Activated CD4-positive, alpha-beta T cell treated with anti-CD3 and anti-CD28 coated beads, Interleukin-2, amount 10 ng/mL, durations not matched to agents 24 days and 14 days (primary cell): ENCODE results near the gene KIFC1. TPM values are rescaled to one million over a fixed set of nuclear protein-coding genes. Genes with fewer than 3 reads are reported as not detected.
"Not testable (repeated sequence)": the region's sequence is repeated elsewhere in the genome, so short reads cannot be mapped to it uniquely, and the experiment has no call there.

ENCODE experiments used
- DNase-seq: peaks from one replicate; pipeline ENCODE4 v3.0.0; 2022
- H3K27ac Mint-ChIP-seq: one replicate; pipeline ENCODE4 v1.8.0; 2022; ENCODE audit warnings: mild to moderate bottlenecking, mixed read lengths
- H3K27me3 Mint-ChIP-seq: one replicate; pipeline ENCODE4 v1.8.0; 2022; ENCODE audit warnings: mixed read lengths
- H3K36me3 Mint-ChIP-seq: one replicate; pipeline ENCODE4 v1.8.0; 2022; ENCODE audit warnings: low read depth, mild to moderate bottlenecking, mixed read lengths
- H3K4me1 Mint-ChIP-seq: one replicate; pipeline ENCODE4 v1.8.0; 2021; ENCODE audit warnings: mixed read lengths
- H3K4me3 Mint-ChIP-seq: one replicate; pipeline ENCODE4 v1.8.0; 2022; ENCODE audit warnings: mild to moderate bottlenecking, moderate library complexity, mixed read lengths
- H3K9me3 Mint-ChIP-seq: one replicate; pipeline ENCODE4 v1.8.0; 2021; ENCODE audit warnings: mixed read lengths
- intact Hi-C: fragments of 100-400 bp; cut with micrococcal nuclease; formaldehyde crosslinking; loops from one replicate; pipeline ENCODE4 v1.15.1; 2023
- total RNA-seq: library from RNA; stranded (reverse); gene quantifications from 2 replicates; pipeline ENCODE4 v1.2.3, GENCODE V29; 2022

The KIFC1 gene
- total RNA-seq: 64.9 and 66.5 TPM in 2 replicates

- intact Hi-C loops: loop anchor here (1.0 kb wide), 6 partner anchors 19 to 230 kb away; partner anchors contain the start of genes ITPR3, TAPBP and ZBTB9
- H3K9me3 Mint-ChIP-seq: no peaks in the 10 kb centered on the region
- peaks cover 22% of the 10 kb centered on the region for H3K36me3 Mint-ChIP-seq
- peaks cover 2% of the 10 kb centered on the region for H3K27me3 Mint-ChIP-seq
- DNase-seq: peak; percentile 100
- H3K4me1 Mint-ChIP-seq: peaks cover 42% of the 10 kb centered on the region
- peak within 1 kb of the TSS; percentile 89 for H3K4me3 Mint-ChIP-seq
- H3K27ac Mint-ChIP-seq: peak within 1 kb of the TSS; percentile 97
Observed at GRCh38 chr6:33391278-33391921, at the start of gene KIFC1. TSS of gene KIFC1 (plus strand) at chr6:33391823. CDS start at chr6:33391986, 163 bp downstream.

GRCh38 chr6:33343606-33343952, 48.0 kb upstream of the KIFC1 start:
- DNase-seq, H3K36me3 Mint-ChIP-seq, intact Hi-C loops, H3K27me3 Mint-ChIP-seq, H3K9me3 Mint-ChIP-seq: not testable (repeated sequence)
- Mint-ChIP-seq H3K27ac (peak overlapping the region; percentile 86), H3K4me1 (peaks cover 29% of the 10 kb centered on the region), H3K4me3 (peak overlapping the region; percentile 77)

DNA sequence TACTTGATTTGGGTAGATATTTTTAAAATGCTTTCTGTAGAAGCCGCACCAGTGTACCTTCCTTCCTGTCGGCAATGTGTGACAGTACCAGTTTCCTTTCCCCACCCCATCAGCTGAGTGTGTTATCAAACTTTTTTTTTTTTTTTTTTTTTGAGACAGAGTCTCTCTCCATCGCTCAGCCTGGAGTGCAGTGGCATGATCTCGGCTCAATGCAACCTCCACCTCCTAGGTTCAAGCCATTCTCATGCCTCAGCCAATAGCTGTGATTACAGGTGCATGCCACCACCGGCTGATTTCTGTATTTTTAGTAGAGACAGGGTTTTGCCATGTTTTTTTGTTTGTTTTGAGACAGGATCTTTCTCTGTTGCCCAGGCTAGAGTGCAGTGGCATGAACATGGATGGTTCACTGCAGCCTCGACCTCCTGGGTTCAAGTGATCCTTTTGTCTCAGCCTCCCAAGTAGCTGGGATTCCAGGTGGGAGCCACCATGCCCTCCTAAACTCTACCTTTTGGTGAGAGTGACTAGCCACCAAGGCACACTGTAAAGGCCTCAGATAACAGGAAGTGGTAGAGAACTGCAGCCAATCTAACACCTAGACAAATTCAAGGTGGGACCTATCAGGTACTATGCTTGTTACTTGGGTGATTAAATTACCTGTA, 47.5 kb upstream of the KIFC1 start:
- Mint-ChIP-seq H3K4me1 (peaks cover 29% of the 10 kb centered on the region), H3K36me3 (no peaks in the 10 kb centered on the region), H3K27ac (peak overlapping the region; percentile 86), H3K4me3 (peak overlapping the region; percentile 77), H3K9me3 (no peaks in the 10 kb centered on the region), H3K27me3 (peaks cover 5% of the 10 kb centered on the region)
- peak; percentile 86 for DNase-seq
- intact Hi-C loops: loop anchor here (1.0 to 2.0 kb wide), 2 partner anchors 31 to 45 kb away; no protein-coding TSS in a partner anchor

DNA sequence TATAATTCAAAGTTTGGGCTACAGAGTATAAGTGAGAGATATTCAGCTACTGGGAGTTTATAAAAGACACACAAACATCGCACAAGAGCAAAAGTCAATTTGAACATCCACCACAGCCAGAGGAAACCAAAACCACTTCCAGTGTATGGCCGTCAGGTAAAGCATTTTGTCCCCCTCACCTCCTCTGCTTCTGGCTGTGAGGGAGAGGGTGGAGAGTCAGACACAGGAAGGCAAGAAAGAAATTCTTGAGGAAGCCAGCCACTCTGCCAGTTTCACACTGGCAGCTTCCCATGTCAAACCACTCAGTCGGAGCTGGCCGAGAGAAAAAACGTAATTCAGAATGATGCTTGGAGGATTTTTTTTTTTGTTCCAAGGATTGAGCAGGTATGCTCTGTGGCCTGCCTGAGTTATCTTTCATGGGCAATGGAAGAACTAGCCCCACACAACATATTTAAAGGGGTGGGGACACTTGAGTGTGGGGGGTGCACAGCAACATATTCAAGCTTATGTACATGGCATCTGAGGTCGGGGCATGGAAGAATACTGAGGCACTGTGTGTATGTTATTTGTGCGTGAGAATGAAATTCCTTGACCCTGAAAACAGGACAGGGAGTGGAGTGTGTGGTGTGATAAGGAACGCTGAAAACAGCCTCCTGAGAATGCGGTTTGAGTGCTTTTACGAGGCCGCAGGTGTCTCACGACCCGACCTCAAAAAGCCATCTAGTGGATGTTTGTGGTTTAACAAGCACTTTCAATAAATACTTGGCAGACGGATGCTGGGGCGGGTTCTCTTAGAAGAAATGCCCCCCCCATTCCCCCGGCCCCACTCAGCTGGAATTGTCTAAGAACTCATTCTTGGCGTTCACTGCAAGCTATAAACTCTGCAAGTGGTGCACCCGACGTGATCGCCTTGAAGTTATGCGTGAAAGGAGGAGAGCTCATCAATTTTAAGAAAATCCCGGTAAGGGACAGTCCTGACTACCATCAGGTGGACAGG, 46.6 kb upstream of the KIFC1 start:
- peaks cover 29% of the 10 kb centered on the region for H3K4me1 Mint-ChIP-seq
- H3K27me3 Mint-ChIP-seq: peaks cover 7% of the 10 kb centered on the region
- peak overlapping the region; percentile 85 for H3K27ac Mint-ChIP-seq
- H3K36me3 Mint-ChIP-seq: no peaks in the 10 kb centered on the region
- no peaks in the 10 kb centered on the region for H3K9me3 Mint-ChIP-seq
- DNase-seq: peak; percentile 90
- intact Hi-C loops: loop anchor here (1.0 to 2.0 kb wide), 3 partner anchors 22 to 46 kb away; no protein-coding TSS in a partner anchor
- peak overlapping the region; percentile 77 for H3K4me3 Mint-ChIP-seq

DNA sequence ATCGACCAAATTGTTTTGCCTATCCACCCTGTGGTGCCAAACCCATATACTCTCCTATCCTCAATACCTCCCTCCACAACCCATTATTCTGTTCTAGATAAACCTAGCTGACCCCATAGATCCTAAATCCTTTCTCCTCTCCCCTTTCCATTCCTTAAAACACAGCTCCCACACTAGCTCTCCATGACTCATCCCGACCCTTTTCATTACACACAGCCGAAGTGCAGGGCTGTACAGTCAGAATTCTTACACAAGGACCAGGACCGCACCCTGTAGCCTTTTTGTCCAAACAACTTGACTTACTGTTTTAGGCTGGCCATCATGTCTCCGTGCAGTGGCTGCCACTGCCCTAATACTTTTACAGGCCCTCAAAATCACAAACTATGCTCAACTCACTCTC, 44.7 kb upstream of the KIFC1 start:
- H3K27ac Mint-ChIP-seq: peak overlapping the region; percentile 2
- H3K36me3 Mint-ChIP-seq, H3K9me3 Mint-ChIP-seq, H3K4me3 Mint-ChIP-seq, H3K27me3 Mint-ChIP-seq, intact Hi-C loops, DNase-seq: not testable (repeated sequence)
- peaks cover 29% of the 10 kb centered on the region for H3K4me1 Mint-ChIP-seq

DNA sequence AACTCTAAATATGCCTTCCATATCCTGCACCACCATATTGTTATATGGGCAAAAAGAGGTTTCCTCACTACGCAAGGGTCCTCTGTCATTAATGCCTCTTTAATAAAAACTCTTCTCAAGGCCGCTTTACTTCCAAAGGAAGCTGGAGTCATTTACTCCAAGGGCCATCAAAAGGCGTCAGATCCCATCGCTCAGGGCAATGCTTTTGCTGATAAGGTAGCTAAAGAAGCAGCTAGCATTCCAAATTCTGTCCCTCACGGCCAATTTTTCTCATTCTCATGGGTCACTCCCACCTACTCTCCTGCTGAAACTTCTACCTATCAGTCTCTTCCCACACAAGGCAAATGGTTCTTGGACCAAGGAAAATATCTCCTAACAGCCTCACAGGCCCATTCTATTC, 43.8 kb upstream of the KIFC1 start:
- H3K27ac Mint-ChIP-seq: no peak overlapping the region
- peaks cover 7% of the 10 kb centered on the region for H3K27me3 Mint-ChIP-seq
- peaks cover 29% of the 10 kb centered on the region for H3K4me1 Mint-ChIP-seq
- no peak for DNase-seq
- H3K36me3 Mint-ChIP-seq: no peaks in the 10 kb centered on the region
- intact Hi-C loops: no loop called here
- H3K9me3 Mint-ChIP-seq: no peaks in the 10 kb centered on the region
- H3K4me3 Mint-ChIP-seq: no peak overlapping the region

- H3K9me3 Mint-ChIP-seq, DNase-seq, intact Hi-C loops, H3K4me3 Mint-ChIP-seq, H3K36me3 Mint-ChIP-seq, H3K27ac Mint-ChIP-seq, H3K4me1 Mint-ChIP-seq: not testable (repeated sequence)
- peaks cover 19% of the 10 kb centered on the region for H3K27me3 Mint-ChIP-seq
Observed at GRCh38 chr6:33355860-33356259, 35.8 kb upstream of the KIFC1 start.

DNA sequence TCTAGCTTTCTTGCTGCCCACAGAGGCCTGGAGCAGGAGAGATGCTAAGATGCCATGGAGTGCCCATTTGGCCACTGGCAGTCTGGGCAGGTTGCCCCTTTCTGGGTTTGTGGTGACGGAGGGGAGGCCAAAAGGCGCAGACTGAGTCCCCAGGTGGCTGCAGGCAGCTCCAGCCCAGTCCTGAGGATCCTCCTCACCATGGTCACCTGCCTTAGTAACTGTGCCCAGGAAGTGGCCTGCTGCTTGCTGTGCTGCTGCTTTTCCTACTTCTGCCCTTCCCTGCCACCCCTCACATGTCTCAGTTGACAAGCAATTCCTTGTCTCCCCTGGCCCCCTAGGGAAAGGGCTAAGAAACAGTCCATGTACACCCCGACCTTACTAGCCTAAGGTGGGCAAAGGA, 35.3 kb upstream of the KIFC1 start:
- intact Hi-C loops: no loop called here

DNA sequence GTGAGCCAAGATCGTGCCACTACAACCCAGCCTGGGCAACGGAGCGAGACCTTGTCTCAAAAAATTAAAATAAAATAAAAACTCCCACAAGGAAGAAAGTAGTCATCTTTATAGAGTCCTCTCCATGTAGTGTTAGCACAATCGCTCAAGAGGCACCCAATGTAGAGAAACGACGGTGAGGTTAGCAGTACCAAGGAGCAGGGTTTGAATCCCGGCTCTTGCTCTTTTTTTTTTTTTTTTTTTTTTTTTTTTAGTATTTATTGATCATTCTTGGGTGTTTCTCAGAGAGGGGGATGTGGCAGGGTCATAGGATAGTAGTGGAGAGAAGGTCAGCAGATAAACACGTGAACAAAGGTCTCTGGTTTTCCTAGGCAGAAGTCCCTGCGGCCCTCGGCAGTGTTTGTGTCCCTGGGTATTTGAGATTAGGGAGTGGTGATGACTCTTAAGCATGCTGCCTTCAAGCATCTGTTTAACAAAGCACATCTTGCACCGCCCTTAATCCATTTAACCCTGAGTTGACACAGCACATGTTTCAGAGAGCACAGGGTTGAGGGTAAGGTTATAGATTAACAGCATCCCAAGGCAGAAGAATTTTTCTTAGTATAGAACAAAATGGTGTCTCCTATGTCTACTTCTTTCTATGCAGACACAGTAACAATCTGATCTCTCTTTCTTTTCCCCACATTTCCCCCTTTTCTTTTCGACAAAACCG, 34.3 kb upstream of the KIFC1 start:
- H3K27ac Mint-ChIP-seq, H3K4me3 Mint-ChIP-seq, H3K36me3 Mint-ChIP-seq, intact Hi-C loops, DNase-seq, H3K9me3 Mint-ChIP-seq, H3K4me1 Mint-ChIP-seq: not testable (repeated sequence)
- peaks cover 19% of the 10 kb centered on the region for H3K27me3 Mint-ChIP-seq

More for the DNA sequence above, 35.3 kb upstream of the KIFC1 start:
- no peak overlapping the region for H3K27ac Mint-ChIP-seq
- H3K4me1 Mint-ChIP-seq: no peaks in the 10 kb centered on the region
- H3K27me3 Mint-ChIP-seq: peaks cover 19% of the 10 kb centered on the region
- no peaks in the 10 kb centered on the region for H3K36me3 Mint-ChIP-seq
- no peak for DNase-seq
- no peak overlapping the region for H3K4me3 Mint-ChIP-seq
- no peaks in the 10 kb centered on the region for H3K9me3 Mint-ChIP-seq

- H3K9me3 Mint-ChIP-seq: no peaks in the 10 kb centered on the region
- peaks cover under 1% of the 10 kb centered on the region for H3K4me1 Mint-ChIP-seq
- peaks cover 17% of the 10 kb centered on the region for H3K27me3 Mint-ChIP-seq
- intact Hi-C loops: no loop called here
- H3K4me3 Mint-ChIP-seq: no peak overlapping the region
- no peaks in the 10 kb centered on the region for H3K36me3 Mint-ChIP-seq
- no peak for DNase-seq
- H3K27ac Mint-ChIP-seq: no peak overlapping the region
Observed at GRCh38 chr6:33359331-33359730, 32.3 kb upstream of the KIFC1 start.

- intact Hi-C loops, H3K9me3 Mint-ChIP-seq, DNase-seq, H3K4me3 Mint-ChIP-seq, H3K27ac Mint-ChIP-seq, H3K36me3 Mint-ChIP-seq, H3K4me1 Mint-ChIP-seq: not testable (repeated sequence)
- H3K27me3 Mint-ChIP-seq: peaks cover 15% of the 10 kb centered on the region
Observed at GRCh38 chr6:33363486-33363885, 28.1 kb upstream of the KIFC1 start.

- H3K27me3 Mint-ChIP-seq, DNase-seq, H3K36me3 Mint-ChIP-seq, H3K4me1 Mint-ChIP-seq, H3K9me3 Mint-ChIP-seq, intact Hi-C loops, H3K4me3 Mint-ChIP-seq: not testable (repeated sequence)
- H3K27ac Mint-ChIP-seq: peak overlapping the region; percentile 54
Observed at GRCh38 chr6:33364475-33365205, 27.0 kb upstream of the KIFC1 start.
